ENCODE data around the gene PDLIM1.

PDLIM1 gene

DNA sequence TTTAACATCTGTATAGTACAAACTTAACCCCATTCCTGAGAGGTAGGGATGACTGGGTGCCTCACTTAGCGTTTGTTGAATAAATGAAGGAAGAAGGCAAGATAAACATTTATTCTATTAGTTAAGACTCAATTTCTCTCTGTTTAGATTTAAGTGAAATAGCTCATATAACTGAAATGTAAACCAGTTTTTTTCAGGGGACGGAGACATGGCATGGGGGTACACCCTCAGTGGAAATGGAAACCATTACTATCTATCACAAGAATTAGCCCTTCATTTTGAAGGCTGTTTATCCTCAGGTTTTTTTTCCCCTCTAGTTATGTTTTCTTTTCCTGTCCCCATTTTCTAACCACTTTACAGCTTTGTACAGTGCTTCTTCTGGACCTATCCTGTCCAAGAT, 35.6 kb upstream of the PDLIM1 start:
- TF ChIP-seq, protein P1, sequence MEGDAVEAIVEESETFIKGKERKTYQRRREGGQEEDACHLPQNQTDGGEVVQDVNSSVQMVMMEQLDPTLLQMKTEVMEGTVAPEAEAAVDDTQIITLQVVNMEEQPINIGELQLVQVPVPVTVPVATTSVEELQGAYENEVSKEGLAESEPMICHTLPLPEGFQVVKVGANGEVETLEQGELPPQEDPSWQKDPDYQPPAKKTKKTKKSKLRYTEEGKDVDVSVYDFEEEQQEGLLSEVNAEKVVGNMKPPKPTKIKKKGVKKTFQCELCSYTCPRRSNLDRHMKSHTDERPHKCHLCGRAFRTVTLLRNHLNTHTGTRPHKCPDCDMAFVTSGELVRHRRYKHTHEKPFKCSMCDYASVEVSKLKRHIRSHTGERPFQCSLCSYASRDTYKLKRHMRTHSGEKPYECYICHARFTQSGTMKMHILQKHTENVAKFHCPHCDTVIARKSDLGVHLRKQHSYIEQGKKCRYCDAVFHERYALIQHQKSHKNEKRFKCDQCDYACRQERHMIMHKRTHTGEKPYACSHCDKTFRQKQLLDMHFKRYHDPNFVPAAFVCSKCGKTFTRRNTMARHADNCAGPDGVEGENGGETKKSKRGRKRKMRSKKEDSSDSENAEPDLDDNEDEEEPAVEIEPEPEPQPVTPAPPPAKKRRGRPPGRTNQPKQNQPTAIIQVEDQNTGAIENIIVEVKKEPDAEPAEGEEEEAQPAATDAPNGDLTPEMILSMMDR (IDR thresholded peaks at IDR 0.05; ENCODE audit: low read depth, low read length): no peak
- H3K4me3 ChIP-seq (ENCODE audit: low read depth, low read length): no peak overlapping the region

DNA sequence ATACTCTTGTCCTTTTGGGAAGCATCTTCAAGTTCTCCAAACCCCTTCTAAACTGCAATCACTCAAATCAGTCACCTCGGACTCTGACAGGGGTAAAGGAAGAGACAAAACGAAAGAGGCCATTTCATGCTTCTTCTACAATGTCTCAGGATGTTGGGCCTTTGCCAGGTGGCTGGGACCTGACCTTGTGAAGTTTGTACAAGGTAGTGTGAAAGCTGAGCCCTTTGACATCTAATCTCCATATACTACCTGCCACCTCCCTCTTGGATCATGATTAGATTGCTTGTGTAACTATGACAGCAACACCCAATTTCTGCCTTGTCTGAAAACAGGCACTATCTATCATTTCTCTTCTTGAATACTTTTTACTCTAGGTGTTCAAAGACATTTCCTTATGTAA, 35.1 kb upstream of the PDLIM1 start:
- H3K4me3 ChIP-seq (ENCODE audit: low read depth, low read length): no peak overlapping the region

DNA sequence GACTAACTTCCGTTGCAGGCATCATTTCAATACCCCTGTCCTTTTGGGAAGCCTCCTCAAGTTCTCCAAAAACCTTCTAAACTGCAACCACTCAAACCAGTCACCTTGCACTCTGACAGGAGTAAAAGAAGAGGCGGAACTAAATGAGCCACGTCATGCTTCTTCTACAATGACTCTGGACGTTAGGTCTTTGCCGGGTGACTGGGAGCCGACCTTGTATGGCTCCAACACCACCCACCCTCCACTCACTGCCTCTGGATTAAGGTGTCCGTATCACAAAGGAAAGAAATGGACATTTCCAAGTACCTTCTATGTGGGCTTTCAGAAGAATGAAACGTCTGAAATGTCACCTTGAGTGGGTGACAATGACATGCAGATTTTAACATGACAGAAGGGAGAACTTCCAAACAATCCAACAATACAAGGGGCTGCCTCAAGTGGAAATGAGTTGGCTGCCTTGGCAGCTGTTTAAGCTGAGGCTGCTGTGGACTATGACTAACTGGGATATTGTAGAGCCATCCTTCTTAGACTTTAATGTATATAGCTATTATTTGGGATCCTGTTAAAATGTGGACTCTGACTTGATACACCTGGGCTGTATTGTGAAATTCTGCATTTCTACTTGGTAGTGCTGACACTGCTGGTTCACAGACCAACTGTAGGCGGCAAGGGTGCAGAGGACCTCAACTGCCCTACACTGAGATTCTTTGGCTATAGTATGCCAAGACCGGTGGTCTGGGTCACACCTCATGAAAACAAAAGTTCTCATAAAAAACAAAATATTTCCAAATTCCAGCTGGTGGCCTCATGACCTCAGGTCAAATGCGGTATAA, 33.8 kb upstream of the PDLIM1 start:
- TF ChIP-seq, protein P1 (IDR thresholded peaks at IDR 0.05; ENCODE audit: low read depth, low read length): no peak
- H3K4me3 ChIP-seq (ENCODE audit: low read depth, low read length): no peak overlapping the region

More for the DNA sequence above, 35.1 kb upstream of the PDLIM1 start:
- TF ChIP-seq, protein P1 (IDR thresholded peaks at IDR 0.05; ENCODE audit: low read depth, low read length): no peak

DNA sequence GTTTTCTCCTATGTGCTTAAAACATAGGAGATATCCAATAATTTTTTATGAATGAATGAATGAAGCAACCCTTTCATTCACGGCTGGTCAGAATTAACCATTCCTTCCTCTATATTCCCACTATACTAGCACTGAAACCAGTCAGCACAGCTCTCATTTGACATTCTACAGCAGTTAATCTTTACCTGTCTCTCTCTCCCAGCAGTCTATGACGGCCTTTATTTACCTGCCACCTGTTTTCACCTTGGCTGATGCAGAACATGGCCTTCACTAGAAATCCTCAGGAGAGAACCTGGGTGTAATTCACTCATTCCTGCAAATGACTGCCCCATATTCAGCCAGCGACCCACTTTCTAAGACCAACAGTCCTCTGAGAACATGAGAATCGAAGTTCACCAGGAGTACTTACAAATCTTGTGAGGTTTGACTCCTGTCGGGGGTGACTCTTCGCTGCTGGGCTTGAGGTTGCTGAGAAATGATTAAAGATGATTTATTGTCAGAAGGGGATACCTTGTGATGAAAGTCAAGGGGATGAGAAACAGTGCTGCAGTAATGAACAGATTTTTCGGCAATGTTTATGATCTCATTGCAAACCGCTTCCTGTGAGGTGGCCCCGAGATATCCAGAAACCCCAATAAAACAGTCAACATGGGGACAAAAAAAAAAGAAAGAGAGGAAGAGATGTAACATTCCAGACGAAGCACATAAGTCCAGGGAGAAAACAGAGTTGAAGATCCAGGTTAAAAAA, 30.9 kb upstream of the PDLIM1 start:
- TF ChIP-seq, protein P1 (IDR thresholded peaks at IDR 0.05; ENCODE audit: low read depth, low read length): no peak
- H3K4me3 ChIP-seq (ENCODE audit: low read depth, low read length): no peak overlapping the region

DNA sequence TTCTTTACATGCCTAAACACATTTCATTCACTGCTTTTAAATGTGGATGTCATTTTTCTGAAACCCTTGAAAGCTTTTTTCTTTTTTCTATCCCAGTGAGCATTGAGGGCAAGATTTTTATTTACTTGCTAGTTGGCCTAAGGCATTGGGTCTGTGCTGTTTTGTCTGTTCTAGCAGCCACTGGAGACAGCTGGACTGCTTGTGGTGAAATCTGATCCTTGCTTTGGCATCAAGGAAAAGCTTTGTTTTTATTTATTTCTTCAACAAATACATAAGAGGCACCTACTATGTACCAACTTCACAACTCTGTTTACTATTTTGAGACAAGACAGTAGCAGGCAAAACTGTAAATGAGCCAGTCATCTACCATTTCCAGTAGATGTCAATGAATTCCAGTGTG, 28.4 kb upstream of the PDLIM1 start:
- no peak overlapping the region for H3K4me3 ChIP-seq (ENCODE audit: low read depth, low read length)
- TF ChIP-seq, protein P1 (IDR thresholded peaks at IDR 0.05; ENCODE audit: low read depth, low read length): no peak

DNA sequence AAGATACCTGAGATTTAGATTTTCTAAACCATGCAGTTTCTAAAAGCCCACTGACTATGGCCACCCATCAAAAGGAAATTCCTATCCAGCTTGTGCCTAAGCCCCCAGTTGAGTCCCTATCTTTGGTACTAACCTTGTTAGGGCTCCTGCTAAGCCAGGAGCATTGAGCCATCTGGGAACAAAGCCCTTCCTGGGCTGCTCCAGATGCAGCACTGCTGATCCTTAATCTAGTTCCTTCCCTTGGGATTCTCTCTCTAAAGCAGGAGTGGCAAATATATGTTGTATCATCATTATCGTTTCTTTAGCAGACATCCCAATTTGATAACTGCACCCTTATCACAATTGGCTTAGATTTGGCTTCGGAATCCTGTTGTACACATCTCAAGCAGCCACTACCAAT, 24.7 kb upstream of the PDLIM1 start:
- no peak overlapping the region for H3K4me3 ChIP-seq (ENCODE audit: low read depth, low read length)
- TF ChIP-seq, protein P1 (IDR thresholded peaks at IDR 0.05; ENCODE audit: low read depth, low read length): no peak

Measured in WI38 (cell line).